HG03432 (cell line): ENCODE data around the gene BFSP2.
"Not testable (repeated sequence)": the region's sequence is repeated elsewhere in the genome, so short reads cannot be mapped to it uniquely, and the experiment has no call there.

Experiments used
- ATAC-seq: cut with Tn5 transposase; IDR thresholded peaks from one replicate; pipeline ENCODE4 v1.9.1; 2021; ENCODE audit warnings: mild to moderate bottlenecking, moderate library complexity; ENCODE audit not compliant: unreplicated experiment

The BFSP2 gene

DNA sequence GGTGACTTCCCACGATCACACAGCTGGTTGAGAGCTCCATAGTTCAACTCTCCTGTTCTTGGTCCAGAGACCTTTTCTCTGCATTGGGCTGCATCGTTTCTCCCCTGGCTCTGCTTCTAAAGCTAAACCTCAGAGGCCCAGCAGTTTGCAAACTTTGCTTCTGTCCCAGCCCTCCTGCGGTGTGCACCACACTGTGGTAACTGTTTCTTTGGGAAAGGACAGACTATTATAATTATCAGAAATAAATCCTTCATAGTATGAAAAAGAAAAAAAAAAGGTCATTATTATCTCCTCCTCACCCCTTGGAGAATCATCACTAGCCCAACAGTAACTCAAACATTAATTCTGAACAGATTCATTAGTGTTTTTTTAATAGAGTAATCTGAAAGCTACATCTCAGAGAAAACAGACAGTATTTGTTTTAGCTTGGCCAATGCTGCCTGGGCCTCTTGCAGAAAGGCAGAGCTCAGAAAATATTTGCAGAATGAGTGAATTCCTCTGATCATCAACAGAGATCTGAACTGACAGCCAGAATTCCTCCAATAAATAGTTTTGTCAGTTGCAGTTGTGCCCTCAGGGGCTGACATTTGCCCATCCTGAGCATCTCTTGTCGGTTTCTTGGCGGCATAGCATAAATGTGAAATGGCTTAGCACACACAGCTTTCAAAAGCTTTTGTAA, 52.9 kb downstream of the BFSP2 start:
- ATAC-seq: no peak

- no peak for ATAC-seq
Observed at GRCh38 chr3:133453383-133453782, 53.5 kb downstream of the BFSP2 start.

DNA sequence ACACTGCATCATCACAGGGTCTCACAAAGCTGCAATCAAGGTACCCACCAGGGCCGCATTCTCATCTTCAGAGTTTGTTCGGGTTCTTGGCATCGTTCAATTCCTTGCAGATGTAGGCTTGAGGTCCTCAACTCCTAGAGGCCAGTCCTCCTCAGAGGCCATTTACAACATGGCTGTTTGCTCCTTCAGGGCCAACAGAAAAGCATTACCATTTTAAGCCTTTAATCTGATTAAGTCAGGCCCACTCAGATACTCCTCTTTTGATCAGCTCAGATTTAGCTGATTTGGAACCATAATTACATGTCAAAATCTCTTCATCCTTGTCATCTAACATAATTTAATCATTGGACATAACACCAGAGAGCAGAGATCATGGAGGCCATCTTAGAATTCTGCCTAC, 55.4 kb downstream of the BFSP2 start:
- no peak for ATAC-seq

- ATAC-seq: no peak
Observed at GRCh38 chr3:133455960-133456359, 56.1 kb downstream of the BFSP2 start.

DNA sequence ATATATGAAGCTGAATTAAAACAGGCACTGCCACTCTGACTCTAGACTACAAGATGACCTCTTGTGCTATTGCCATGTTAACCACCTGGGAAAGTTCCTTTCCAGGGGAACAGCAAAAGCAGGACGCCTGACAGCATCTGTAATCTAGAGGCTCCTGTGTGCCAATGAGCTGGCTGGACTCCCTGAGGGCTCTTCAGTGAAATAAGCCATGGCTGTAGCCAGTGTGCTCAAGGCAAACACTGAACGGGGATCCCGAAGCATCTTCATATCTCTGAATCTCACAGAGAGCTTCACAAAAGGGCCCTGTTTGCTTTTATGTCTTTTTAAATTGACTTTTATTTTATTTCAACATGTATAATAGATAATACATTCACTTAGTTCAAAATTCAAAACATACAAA, 57.2 kb downstream of the BFSP2 start:
- ATAC-seq: no peak

DNA sequence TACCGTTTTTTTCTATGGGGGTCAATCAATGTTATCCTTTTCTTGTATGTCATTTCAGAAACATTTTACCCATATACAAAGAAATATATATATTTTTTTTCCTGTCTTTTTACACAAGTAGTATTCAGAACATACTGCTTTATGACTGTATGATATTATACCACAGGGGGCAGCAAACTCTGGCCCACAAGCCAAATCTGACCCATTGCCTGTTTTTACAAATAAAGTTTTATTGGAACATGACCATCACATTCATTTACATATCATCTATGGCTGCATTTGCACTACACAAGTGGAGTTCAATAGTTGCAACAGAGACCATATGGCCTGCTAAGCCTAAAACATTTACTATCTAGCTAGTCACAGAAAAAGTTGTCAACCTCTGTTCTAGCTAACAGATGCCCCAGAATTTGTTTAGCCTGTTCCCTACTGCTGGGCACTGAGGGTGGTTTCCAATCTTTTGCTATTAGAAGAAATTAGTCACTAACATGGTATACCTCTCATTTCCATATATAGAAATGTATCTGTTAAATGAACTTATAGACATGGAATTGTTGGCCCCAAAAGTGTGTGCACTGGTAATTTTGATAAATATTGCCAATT, 57.7 kb downstream of the BFSP2 start:
- ATAC-seq: peak; percentile 49

GRCh38 chr3:133459400-133459799, 59.5 kb downstream of the BFSP2 start:
- ATAC-seq: no peak

DNA sequence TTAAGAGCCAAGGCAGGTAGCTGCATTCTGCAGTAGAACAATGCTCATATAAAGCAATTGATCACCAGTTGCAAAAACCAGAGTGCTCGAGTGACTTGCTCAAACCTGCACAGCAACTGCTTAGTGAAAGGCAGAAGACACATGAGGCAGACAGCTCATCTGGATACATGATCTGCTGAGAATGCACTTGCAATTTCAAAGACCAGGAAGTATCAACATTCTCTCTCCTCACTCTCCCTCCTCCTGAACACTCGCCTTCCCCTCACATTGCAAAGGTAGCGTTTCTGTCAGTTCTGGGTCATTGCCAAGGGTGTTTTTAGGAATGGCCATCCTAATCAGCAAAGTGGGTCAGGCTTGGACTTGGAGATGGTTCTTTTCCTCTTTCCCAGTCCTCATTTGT, 61.0 kb downstream of the BFSP2 start:
- ATAC-seq: no peak

- ATAC-seq: no peak
Observed at GRCh38 chr3:133461291-133461690, 61.4 kb downstream of the BFSP2 start.

- ATAC-seq: no peak
Observed at GRCh38 chr3:133463347-133463860, 63.5 kb downstream of the BFSP2 start.

DNA sequence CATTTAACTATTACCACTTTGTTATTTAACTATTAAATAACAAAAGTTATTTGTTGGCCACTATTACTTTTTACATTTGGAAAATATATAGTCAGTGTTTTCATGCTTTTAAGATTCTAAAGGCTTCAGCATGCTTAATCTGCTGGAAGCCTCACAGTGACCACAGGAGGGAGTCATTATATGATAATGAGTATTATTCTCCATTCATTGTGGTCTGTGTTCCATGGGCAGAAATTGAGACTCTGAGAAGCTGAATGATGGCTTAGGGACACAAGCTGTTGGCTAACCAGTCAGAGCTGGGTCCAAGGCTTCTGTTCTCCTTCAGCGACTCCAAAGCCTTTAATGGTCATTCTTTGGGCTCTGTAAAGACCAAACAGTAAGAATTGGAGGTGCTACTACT, 64.7 kb downstream of the BFSP2 start:
- peak; percentile 36 for ATAC-seq

- peak; percentile 37 for ATAC-seq
Observed at GRCh38 chr3:133466531-133467386, 66.9 kb downstream of the BFSP2 start.

DNA sequence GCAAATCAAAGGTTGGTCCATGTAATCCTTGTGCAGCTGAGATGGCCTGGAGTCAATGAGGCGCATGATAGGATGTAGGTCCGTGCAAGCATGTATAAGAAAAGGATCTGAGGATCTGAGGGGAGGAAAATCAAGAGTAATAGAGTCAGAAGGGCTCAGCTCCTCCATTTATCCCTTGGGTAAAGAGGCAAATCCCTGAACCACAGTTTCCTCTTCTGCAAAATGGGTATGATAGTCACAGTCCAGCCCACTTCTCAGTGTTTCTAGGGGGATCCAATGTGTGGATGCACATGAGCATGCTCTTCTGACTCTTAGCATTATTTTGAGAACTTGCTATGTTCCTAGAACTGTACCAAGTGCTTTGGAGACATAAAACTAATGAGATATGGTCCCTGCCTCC, 67.9 kb downstream of the BFSP2 start:
- ATAC-seq: no peak

DNA sequence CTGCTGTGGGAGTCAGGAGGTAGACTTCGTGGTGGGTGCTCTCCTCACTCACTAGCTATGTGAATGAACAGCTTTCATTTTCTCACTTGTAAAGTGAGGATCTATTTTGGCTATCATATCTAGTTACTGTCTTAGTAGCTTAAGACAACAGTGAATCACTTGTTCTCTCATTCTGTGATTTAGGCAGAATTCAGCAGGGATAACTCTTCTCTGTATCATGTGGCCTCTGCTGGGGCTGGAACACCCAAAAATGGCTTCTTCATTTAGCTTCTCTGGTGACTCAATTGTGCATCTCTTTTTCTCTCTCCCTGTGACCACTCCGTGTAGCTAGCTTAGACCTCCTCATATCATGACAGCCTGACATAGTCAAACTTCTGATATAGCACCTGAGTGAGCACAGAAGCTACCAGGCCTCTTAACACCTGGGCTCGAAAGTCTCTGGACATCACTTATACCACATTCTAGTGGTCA, 68.4 kb downstream of the BFSP2 start:
- no peak for ATAC-seq

DNA sequence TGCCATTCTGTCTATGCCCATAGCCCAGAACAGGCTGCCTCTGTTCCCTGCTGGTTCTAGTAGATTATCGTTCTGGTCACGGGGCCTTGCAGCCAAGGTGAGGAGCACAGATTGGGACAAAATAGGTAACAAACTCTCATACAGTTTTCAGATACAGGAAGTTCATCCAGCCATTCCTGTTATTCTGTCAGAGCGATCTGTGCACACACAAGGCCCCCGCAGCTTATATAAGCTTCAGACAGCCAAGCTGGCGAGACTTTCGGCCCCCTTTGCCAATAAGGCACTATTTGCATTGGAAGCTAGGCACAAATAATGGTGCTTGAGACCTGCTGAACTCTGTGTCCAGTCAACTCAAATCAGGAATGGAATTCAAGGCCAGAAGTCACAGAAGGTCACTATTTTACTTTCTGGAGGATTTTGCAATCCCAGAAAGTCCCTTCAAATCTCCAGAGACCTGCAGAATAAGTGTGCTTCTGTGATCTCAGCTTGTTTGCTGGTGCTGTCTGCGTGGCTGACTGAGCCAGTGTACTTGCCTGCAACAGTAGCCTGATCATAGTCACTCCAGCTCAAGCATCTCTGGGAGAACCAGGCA, 69.4 kb downstream of the BFSP2 start:
- ATAC-seq: no peak

GRCh38 chr3:133472242-133472641, 72.4 kb downstream of the BFSP2 start:
- ATAC-seq: no peak

DNA sequence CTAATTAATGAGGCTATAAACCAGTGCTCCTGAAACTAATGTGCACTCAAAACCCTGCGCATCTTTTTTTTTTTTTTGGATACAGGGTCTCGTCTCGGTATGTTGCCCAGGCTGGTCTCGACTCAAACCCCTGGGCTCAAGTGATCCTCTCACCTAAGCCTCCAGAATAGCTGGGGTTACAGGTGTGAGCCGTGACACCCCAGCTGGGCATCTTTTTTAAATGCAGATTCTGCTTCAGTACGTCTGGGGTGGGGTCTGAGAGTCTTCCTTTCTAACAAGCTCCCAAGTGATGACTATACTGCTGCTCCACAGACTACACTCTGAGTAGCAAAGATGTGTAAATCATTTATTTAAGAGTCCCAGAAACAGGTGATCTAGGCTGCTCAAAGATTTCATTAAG, 73.0 kb downstream of the BFSP2 start:
- ATAC-seq: no peak

DNA sequence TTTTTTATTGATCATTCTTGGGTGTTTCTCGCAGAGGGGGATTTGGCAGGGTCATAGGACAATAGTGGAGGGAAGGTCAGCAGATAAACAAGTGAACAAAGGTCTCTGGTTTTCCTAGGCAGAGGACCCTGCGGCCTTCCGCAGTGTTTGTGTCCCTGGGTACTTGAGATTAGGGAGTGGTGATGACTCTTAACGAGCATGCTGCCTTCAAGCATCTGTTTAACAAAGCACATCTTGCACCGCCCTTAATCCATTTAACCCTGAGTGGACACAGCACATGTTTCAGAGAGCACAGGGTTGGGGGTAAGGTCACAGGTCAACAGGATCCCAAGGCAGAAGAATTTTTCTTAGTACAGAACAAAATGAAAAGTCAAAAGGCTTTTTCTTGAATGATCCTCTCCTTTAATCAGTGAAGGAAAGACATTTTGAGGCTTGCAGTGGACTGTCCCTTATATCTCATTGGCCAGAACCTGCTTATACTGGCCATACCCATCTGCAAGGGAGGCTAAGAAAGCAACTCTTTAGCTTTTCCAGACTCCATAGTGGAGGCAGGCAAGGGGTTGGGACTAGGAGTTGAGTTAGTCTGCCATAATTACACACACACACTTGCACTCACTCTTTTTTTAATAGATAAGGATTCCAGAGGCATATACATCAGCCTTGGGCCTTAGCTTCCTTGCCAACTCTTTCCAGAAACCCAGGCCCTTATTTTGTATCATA, 73.8 kb downstream of the BFSP2 start:
- ATAC-seq: not testable (repeated sequence)

DNA sequence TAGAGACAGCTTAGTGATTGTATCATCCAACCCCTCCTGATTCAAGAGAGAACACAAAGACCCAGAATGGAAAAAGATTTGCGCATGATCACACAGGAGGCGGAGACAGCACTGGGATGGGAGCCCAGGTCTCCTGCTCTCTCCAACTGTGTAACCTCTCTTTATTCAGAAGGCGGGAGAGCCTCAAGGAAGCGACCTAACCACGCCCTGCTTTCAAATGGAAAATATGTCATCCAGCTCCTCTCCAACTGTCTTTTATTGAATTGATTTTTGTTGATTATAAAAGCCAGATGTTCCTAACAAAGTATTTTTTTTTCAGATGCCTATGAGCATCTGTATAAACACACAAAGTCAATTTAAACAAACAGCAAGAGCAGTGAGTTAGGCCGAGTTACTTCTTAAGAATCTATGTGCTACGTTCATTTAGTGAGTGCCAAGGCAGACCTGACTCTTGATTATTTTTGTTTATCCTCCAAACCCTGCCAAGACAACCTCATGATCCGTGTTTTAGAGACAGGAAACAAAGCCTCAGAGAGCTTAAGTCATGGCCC, 74.5 kb downstream of the BFSP2 start:
- ATAC-seq: no peak

DNA sequence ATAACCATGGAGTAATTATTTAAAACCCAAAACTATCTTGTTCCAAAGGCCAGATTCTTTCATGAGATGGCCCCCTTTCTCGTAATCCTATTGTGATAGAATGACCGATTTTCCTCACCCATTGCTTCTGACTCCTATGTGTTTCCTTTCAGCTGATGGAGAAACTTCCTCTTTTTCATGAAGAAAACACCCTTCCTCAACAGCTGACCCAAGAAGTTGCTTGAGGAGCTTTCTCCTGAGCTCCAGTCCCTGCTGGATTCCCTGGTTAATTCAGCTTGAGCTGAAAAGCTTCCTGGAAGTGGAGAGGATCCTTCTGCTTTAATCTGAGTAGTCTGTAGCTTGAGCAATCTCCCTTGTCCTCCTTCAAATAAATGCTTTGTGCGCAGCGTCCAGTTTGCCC, 75.0 kb downstream of the BFSP2 start:
- no peak for ATAC-seq
